Panc1 (cell line): ENCODE results near the gene DCANP1. TPM values are rescaled to one million over a fixed set of nuclear protein-coding genes. Genes with fewer than 3 reads are reported as not detected.

ENCODE experiments used
- ATAC-seq: fragments of 200-7000 bp; cut with Tn5 transposase; 2 replicates; pipeline ENCODE4 v1.9.1; 2020; ENCODE audit warnings: mild to moderate bottlenecking, moderate library complexity
- BruUV-seq: library from RNA; stranded (reverse); fragments of 400-500 nt; replicated peaks from 2 replicates; lab custom pipeline; 2021; lab: Mats Ljungman, UMichigan
- CTCF ChIA-PET: fragments of 300-600 bp; sonication (Branson Sonifier 250); formaldehyde crosslinking; loops from one replicate; lab custom pipeline; 2022; ENCODE audit warnings: antibody characterized with exemption; lab: Charles Lee
- POLR2A ChIA-PET: fragments of 300-600 bp; sonication (Branson Sonifier 250); formaldehyde crosslinking; loops from one replicate; lab custom pipeline; 2022; ENCODE audit warnings: antibody characterized with exemption; lab: Charles Lee
- DNase-seq: peaks from one replicate; pipeline ENCODE4 v3.0.0-alpha.2; 2010; ENCODE audit warnings: low read depth, low spot score
- H3K27ac ChIP-seq: 2 replicates; pipeline ENCODE4 v1.5.1; 2011; ENCODE audit warnings: mild to moderate bottlenecking, low read length, inconsistent platforms
- H3K27me3 ChIP-seq: fragments of 200-500 bp; sonication (Bioruptor generic); 2 replicates; pipeline ENCODE4 v1.6.0; 2014; ENCODE audit warnings: low read length, inconsistent platforms; ENCODE audit not compliant: control insufficient read depth, insufficient read depth
- H3K36me3 ChIP-seq: fragments of 200-500 bp; sonication (Bioruptor generic); 2 replicates; pipeline ENCODE4 v1.5.1; 2014; ENCODE audit warnings: inconsistent platforms, mild to moderate bottlenecking, low read length, moderate library complexity; ENCODE audit not compliant: control insufficient read depth, insufficient read depth
- H3K4me1 ChIP-seq: 2 replicates; pipeline ENCODE4 v1.5.1; 2011; ENCODE audit warnings: inconsistent platforms, mild to moderate bottlenecking, low read length, moderate library complexity; ENCODE audit not compliant: control insufficient read depth, insufficient read depth
- H3K4me3 ChIP-seq, 2 experiments: 2 replicates each; pipeline ENCODE4 v1.5.1; 2011 to 2012; ENCODE audit warnings: low read depth in 2 of 2, low read length in 2 of 2, mild to moderate bottlenecking in 2 of 2, inconsistent platforms in 1 of 2, moderate library complexity in 1 of 2
- H3K9me3 ChIP-seq: fragments of 200-500 bp; sonication (Bioruptor generic); 2 replicates; pipeline ENCODE4 v1.5.1; 2014; ENCODE audit warnings: low read depth, mild to moderate bottlenecking, inconsistent platforms, low read length, moderate library complexity; ENCODE audit not compliant: control insufficient read depth, insufficient read depth
- POLR2AphosphoS5 ChIP-seq: IDR thresholded peaks from 2 replicates; pipeline ENCODE4 v1.6.1; 2012; ENCODE audit warnings: mild to moderate bottlenecking, low read depth, low read length, moderate library complexity
- REST ChIP-seq, 2 experiments: IDR thresholded peaks; 2 replicates each; pipeline ENCODE4 v1.6.1; 2011 to 2012; ENCODE audit warnings: low read depth in 2 of 2, control low read depth in 1 of 2, low read length in 1 of 2, mild to moderate bottlenecking in 1 of 2, moderate library complexity in 1 of 2; ENCODE audit not compliant: insufficient read depth in 1 of 2
- SIN3A ChIP-seq: IDR thresholded peaks from 2 replicates; pipeline ENCODE4 v1.6.1; 2012; ENCODE audit warnings: low read depth, mild to moderate bottlenecking, low read length, moderate library complexity, borderline replicate concordance; ENCODE audit not compliant: insufficient read depth
- TCF7L2 ChIP-seq: IDR thresholded peaks from 2 replicates; pipeline ENCODE4 v1.6.1; 2011; ENCODE audit warnings: mild to moderate bottlenecking, low read depth, low read length, inconsistent platforms
- in situ Hi-C: cut with HindIII; loops from 2 replicates; pipeline ENCODE4 v1.10.0; 2016; ENCODE audit warnings: low sequenced_read_pairs, low pct_unique_long_range_greater_than_20kb
- intact Hi-C: fragments of 100-400 bp; cut with micrococcal nuclease; formaldehyde crosslinking; loops from one replicate; pipeline ENCODE4 v1.10.0; 2022; ENCODE audit not compliant: unreplicated experiment
- total RNA-seq: library from RNA; stranded (reverse); gene quantifications from one replicate; pipeline ENCODE4 v1.2.1, GENCODE V29; 2021; ENCODE audit not compliant: unreplicated experiment
- TF ChIP-seq, protein P1 (sequence below): fragments of 450-650 bp; IDR thresholded peaks from 2 replicates; pipeline ENCODE4 v1.5.1; 2017; ENCODE audit warnings: mild to moderate bottlenecking

DCANP1 gene
- total RNA-seq, 1 experiment from 2014 or later = not detected

- ChIA-PET POLR2A (no interaction called here), CTCF (no interaction called here)
- peak; percentile 59 for ATAC-seq
- no TSS peak for BruUV-seq
- peaks cover 5% of the 10 kb centered on the region; the same call in 1 of the 2 replicates for H3K36me3 ChIP-seq
- peak overlapping the region; percentile 85 for H3K27ac ChIP-seq
- intact Hi-C loops (no loop called here), in situ Hi-C loops (no loop called here)
- TF ChIP-seq POLR2AphosphoS5 (no peak), REST (IDR thresholded peaks at IDR 0.05; ENCODE audit: insufficient read depth in 1 of 2, low read depth in 2 of 2, low read length in 1 of 2) (no peak), SIN3A (peak; percentile 4; the same call in 1 of the 2 replicates), TCF7L2 (no peak)
- TF ChIP-seq, protein P1, sequence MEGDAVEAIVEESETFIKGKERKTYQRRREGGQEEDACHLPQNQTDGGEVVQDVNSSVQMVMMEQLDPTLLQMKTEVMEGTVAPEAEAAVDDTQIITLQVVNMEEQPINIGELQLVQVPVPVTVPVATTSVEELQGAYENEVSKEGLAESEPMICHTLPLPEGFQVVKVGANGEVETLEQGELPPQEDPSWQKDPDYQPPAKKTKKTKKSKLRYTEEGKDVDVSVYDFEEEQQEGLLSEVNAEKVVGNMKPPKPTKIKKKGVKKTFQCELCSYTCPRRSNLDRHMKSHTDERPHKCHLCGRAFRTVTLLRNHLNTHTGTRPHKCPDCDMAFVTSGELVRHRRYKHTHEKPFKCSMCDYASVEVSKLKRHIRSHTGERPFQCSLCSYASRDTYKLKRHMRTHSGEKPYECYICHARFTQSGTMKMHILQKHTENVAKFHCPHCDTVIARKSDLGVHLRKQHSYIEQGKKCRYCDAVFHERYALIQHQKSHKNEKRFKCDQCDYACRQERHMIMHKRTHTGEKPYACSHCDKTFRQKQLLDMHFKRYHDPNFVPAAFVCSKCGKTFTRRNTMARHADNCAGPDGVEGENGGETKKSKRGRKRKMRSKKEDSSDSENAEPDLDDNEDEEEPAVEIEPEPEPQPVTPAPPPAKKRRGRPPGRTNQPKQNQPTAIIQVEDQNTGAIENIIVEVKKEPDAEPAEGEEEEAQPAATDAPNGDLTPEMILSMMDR = no peak
- H3K27me3 ChIP-seq = no peaks in the 10 kb centered on the region
- H3K4me1 ChIP-seq = peaks cover 22% of the 10 kb centered on the region
- H3K9me3 ChIP-seq = no peaks in the 10 kb centered on the region
- no peak for DNase-seq
- peak overlapping the region; percentile 78 to 95 for H3K4me3 ChIP-seq
Measured at GRCh38 chr5:135398160-135398854, 48.8 kb downstream of the DCANP1 start.

- H3K36me3 ChIP-seq = peaks cover 5% of the 10 kb centered on the region; the same call in 1 of the 2 replicates
- no peak for ATAC-seq
- POLR2A ChIA-PET = no interaction called here
- BruUV-seq = no TSS peak
- no peaks in the 10 kb centered on the region for H3K27me3 ChIP-seq
- CTCF ChIA-PET = no interaction called here
- no peak overlapping the region; a peak in 1 of 4 replicates for H3K4me3 ChIP-seq
- H3K4me1 ChIP-seq = peaks cover 22% of the 10 kb centered on the region
- intact Hi-C loops (no loop called here), in situ Hi-C loops (no loop called here)
- no peak for DNase-seq
- no peaks in the 10 kb centered on the region for H3K9me3 ChIP-seq
- TF ChIP-seq, protein P1 = no peak
- TF ChIP-seq REST (IDR thresholded peaks at IDR 0.05; ENCODE audit: insufficient read depth in 1 of 2, low read depth in 2 of 2, low read length in 1 of 2) (no peak), SIN3A (no peak), TCF7L2 (no peak), POLR2AphosphoS5 (no peak)
- H3K27ac ChIP-seq = no peak overlapping the region
Measured at GRCh38 chr5:135397084-135397483, 50.1 kb downstream of the DCANP1 start.
